Activated CD8-positive, alpha-beta memory T cell treated with anti-CD3 and anti-CD28 coated beads, Interleukin-2, amount 50 U/mL, for 1 hour (primary cell): Measurements from ENCODE around the gene FBXL13.
"Not testable (repeated sequence)": the region's sequence is repeated elsewhere in the genome, so short reads cannot be mapped to it uniquely, and the experiment has no call there.

Experiments
- DNase-seq: peaks from one replicate; pipeline ENCODE4 v3.0.0-alpha.2; 2020; ENCODE audit errors: extremely low read depth

Gene FBXL13

GRCh38 chr7:103023578-103023977 is 51.0 kb downstream of the FBXL13 start:
- DNase-seq = not testable (repeated sequence)

GRCh38 chr7:103021490-103021889 is 53.1 kb downstream of the FBXL13 start:
- DNase-seq = not testable (repeated sequence)

- DNase-seq = not testable (repeated sequence)
Measured at GRCh38 chr7:103020876-103021275, 53.7 kb downstream of the FBXL13 start.

GRCh38 chr7:103018295-103018694 is 56.3 kb downstream of the FBXL13 start:
- not testable (repeated sequence) for DNase-seq

GRCh38 chr7:103011650-103012049 is 62.9 kb downstream of the FBXL13 start:
- no peak for DNase-seq

GRCh38 chr7:103010211-103010610 is 64.4 kb downstream of the FBXL13 start:
- no peak for DNase-seq

GRCh38 chr7:103009466-103010185 is 65.0 kb downstream of the FBXL13 start:
- no peak for DNase-seq

- DNase-seq = no peak
Measured at GRCh38 chr7:103003004-103003403, 71.6 kb downstream of the FBXL13 start.

GRCh38 chr7:103001210-103001609 is 73.4 kb downstream of the FBXL13 start:
- DNase-seq = no peak

- no peak for DNase-seq
Measured at GRCh38 chr7:102996957-102997356, 77.6 kb downstream of the FBXL13 start.

GRCh38 chr7:102995609-102996008 is 79.0 kb downstream of the FBXL13 start:
- not testable (repeated sequence) for DNase-seq

GRCh38 chr7:102994567-102994966 is 80.0 kb downstream of the FBXL13 start:
- DNase-seq = no peak

GRCh38 chr7:102993718-102994029 is 80.9 kb downstream of the FBXL13 start:
- DNase-seq = no peak

GRCh38 chr7:102992938-102993717 is 81.5 kb downstream of the FBXL13 start:
- no peak for DNase-seq

- no peak for DNase-seq
Measured at GRCh38 chr7:102992509-102992937, 82.1 kb downstream of the FBXL13 start.

- no peak for DNase-seq
Measured at GRCh38 chr7:102991540-102992214, 82.9 kb downstream of the FBXL13 start.

GRCh38 chr7:102991077-102991539 is 83.5 kb downstream of the FBXL13 start:
- no peak for DNase-seq

- no peak for DNase-seq
Measured at GRCh38 chr7:102990642-102991041, 84.0 kb downstream of the FBXL13 start.

GRCh38 chr7:102988631-102989560 is 85.7 kb downstream of the FBXL13 start:
- DNase-seq = no peak

GRCh38 chr7:102988088-102988487 is 86.5 kb downstream of the FBXL13 start:
- no peak for DNase-seq

GRCh38 chr7:102985176-102985783 is 89.3 kb downstream of the FBXL13 start:
- no peak for DNase-seq
